Spleen (tissue), 7 donors: ENCODE data around the gene MXRA8.

Experiments
- POLR2AphosphoS5 ChIP-seq, 3 donors: sonication (generic); formaldehyde crosslinking; IDR thresholded peaks; one replicate each; pipeline ENCODE4 v1.5.1; 2017; ENCODE audit warnings: antibody characterized with exemption in 3 of 3
- TF ChIP-seq, protein P1 (sequence below), 11 experiments: fragments of 200-600 bp in 7 of 11; fragments of 450-650 bp in 4 of 11; sonication (generic) in 4 of 11; IDR thresholded peaks in 8 of 11; conservative IDR thresholded peaks in 3 of 11; 1 replicate in 7 of 11; 2 replicates in 4 of 11; pipeline versions ENCODE4 v1.4.0 to v1.8.0; 2016 to 2021; ENCODE audit warnings: antibody characterized with exemption in 11 of 11, inconsistent platforms in 4 of 11, mild to moderate bottlenecking in 1 of 11
- donor health status: DM: no; HTN: no; CAD: no; lungs with moderate emphysema.
- donor health status: DM: no; HTN: no; CAD: no.
- donor health status: DM: no; HTN: no; CAD: no.

DNA sequence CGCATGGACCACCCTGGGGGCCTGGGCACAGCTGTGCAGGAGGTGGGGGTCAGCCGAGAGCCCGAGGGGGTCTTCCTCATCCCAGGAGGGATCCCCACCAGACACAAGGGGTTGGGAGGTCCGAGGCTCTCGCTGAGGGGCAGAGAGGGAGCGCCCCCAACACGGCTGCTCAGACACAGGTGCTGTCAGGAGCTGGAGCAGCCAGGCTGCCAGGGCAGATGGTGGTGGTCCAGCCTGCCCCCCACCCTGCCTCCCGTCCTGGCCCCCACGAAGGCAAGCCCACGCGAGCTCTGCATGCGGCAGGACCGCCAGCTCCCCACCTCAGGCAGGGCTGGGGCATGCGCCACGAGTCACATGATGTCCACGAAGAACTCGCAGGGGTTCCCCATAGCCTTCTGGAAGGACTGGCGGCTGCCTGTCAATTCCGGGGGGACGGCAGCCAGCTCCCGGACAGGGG lies 22.5 kb downstream of the MXRA8 start:
- TF ChIP-seq, protein P1, sequence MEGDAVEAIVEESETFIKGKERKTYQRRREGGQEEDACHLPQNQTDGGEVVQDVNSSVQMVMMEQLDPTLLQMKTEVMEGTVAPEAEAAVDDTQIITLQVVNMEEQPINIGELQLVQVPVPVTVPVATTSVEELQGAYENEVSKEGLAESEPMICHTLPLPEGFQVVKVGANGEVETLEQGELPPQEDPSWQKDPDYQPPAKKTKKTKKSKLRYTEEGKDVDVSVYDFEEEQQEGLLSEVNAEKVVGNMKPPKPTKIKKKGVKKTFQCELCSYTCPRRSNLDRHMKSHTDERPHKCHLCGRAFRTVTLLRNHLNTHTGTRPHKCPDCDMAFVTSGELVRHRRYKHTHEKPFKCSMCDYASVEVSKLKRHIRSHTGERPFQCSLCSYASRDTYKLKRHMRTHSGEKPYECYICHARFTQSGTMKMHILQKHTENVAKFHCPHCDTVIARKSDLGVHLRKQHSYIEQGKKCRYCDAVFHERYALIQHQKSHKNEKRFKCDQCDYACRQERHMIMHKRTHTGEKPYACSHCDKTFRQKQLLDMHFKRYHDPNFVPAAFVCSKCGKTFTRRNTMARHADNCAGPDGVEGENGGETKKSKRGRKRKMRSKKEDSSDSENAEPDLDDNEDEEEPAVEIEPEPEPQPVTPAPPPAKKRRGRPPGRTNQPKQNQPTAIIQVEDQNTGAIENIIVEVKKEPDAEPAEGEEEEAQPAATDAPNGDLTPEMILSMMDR (IDR thresholded peaks at IDR 0.05 in 8 of 11, conservative IDR thresholded peaks at IDR 0.05 in 3 of 11) = no peak
- TF ChIP-seq POLR2AphosphoS5 (IDR thresholded peaks at IDR 0.05) = no peak
